ENCODE data around the gene ZNF366.

ZNF366 gene

GRCh38 chr5:72460413-72460812 lies 46.8 kb downstream of the ZNF366 start:
- POLR2A ChIA-PET, result no interaction called here
- Histone ChIP-seq H3K36me3 (ENCODE audit: control insufficient read depth in 2 of 2, insufficient read depth in 1 of 2, low read length in 2 of 2) (no peaks in the 10 kb centered on the region), H3K27ac (ENCODE audit: extremely low read depth, low read depth, low read length) (no peak overlapping the region), H3K4me3 (ENCODE audit: low read depth, low read length) (no peak overlapping the region), H3K9me3 (ENCODE audit: control insufficient read depth, insufficient read depth, low read depth, low read length) (no peaks in the 10 kb centered on the region), H3K4me1 (ENCODE audit: control insufficient read depth, insufficient read depth, low read length) (no peaks in the 10 kb centered on the region)
- TF ChIP-seq HIC1 (tag by site-specific recombination; IDR thresholded peaks at IDR 0.05) (no peak), CTCF (tag by site-specific recombination; IDR thresholded peaks at IDR 0.05) (no peak), ZBTB8A (tag by site-specific recombination; IDR thresholded peaks at IDR 0.05) (no peak), ZNF777 (tag by site-specific recombination; IDR thresholded peaks at IDR 0.05; ENCODE audit: borderline replicate concordance) (no peak), ZNF112 (tag by site-specific recombination; IDR thresholded peaks at IDR 0.05) (no peak), PRDM4 (tag by site-specific recombination; IDR thresholded peaks at IDR 0.05) (no peak), KLF7 (tag by site-specific recombination; IDR thresholded peaks at IDR 0.05; ENCODE audit: borderline replicate concordance) (no peak), ZNF169 (tag by site-specific recombination; IDR thresholded peaks at IDR 0.05) (no peak), ZNF473 (tag by site-specific recombination; IDR thresholded peaks at IDR 0.05) (no peak), HOXC10 (CRISPR knock-in tag; IDR thresholded peaks at IDR 0.05) (no peak), ZNF280C (tag by site-specific recombination; IDR thresholded peaks at IDR 0.05) (no peak), ZNF747 (tag by site-specific recombination; IDR thresholded peaks at IDR 0.05) (no peak), ZNF549 (tag by site-specific recombination; IDR thresholded peaks at IDR 0.05) (no peak), ZNF585B (tag by site-specific recombination; IDR thresholded peaks at IDR 0.05) (no peak), ZNF843 (tag by site-specific recombination; IDR thresholded peaks at IDR 0.05) (no peak), ZNF837 (tag by site-specific recombination; IDR thresholded peaks at IDR 0.05) (no peak), ZNF621 (tag by site-specific recombination; IDR thresholded peaks at IDR 0.05) (no peak), TRIM28 (IDR thresholded peaks at IDR 0.05; ENCODE audit: borderline replicate concordance, low read length) (no peak), EGR2 (tag by site-specific recombination; IDR thresholded peaks at IDR 0.05; ENCODE audit: low read depth) (no peak), ZNF623 (tag by site-specific recombination; IDR thresholded peaks at IDR 0.05) (no peak)
- CTCF ChIA-PET, result no interaction called here
